Astrocyte of the hippocampus (primary cell): ENCODE measurements around the gene BABAM2.
A peak's percentile ranks its signal among the peaks of the same experiment; 100 is the strongest.
"Not testable (repeated sequence)": the region's sequence is repeated elsewhere in the genome, so short reads cannot be mapped to it uniquely, and the experiment has no call there.

Experiments used
- DNase-seq: peaks from one replicate; pipeline ENCODE4 v3.0.0; 2011; ENCODE audit warnings: low read depth, low spot score

Gene BABAM2

GRCh38 chr2:27890146-27890923 lies at the start of gene BABAM2, which contains the start of gene RBKS:
TSS of gene BABAM2 (plus strand) at chr2:27890729. CDS start at chr2:27894557, 3,828 bp downstream.
TSS of gene RBKS (minus strand) at chr2:27890387. CDS start at chr2:27890345, 42 bp downstream.
- DNase-seq, result peak; percentile 96

GRCh38 chr2:27842894-27843293 lies 47.6 kb upstream of the BABAM2 start:
- peak; percentile 58 for DNase-seq

GRCh38 chr2:27843992-27844391 lies 46.5 kb upstream of the BABAM2 start:
- no peak for DNase-seq

- DNase-seq, result peak; percentile 27
Measured at GRCh38 chr2:27844821-27845255, 45.7 kb upstream of the BABAM2 start.

GRCh38 chr2:27847333-27847732 lies 43.2 kb upstream of the BABAM2 start:
- no peak for DNase-seq

- no peak for DNase-seq
Measured at GRCh38 chr2:27849558-27850205, 40.8 kb upstream of the BABAM2 start.

GRCh38 chr2:27852691-27853090 lies 37.8 kb upstream of the BABAM2 start:
- DNase-seq, result no peak

GRCh38 chr2:27854229-27854862 lies 36.2 kb upstream of the BABAM2 start:
- no peak for DNase-seq

- peak; percentile 64 for DNase-seq
Measured at GRCh38 chr2:27855476-27855875, 35.1 kb upstream of the BABAM2 start.

- no peak for DNase-seq
Measured at GRCh38 chr2:27856386-27856785, 34.1 kb upstream of the BABAM2 start.

GRCh38 chr2:27856956-27857355 lies 33.6 kb upstream of the BABAM2 start:
- no peak for DNase-seq

- peak; percentile 86 for DNase-seq
Measured at GRCh38 chr2:27857417-27858172, 32.9 kb upstream of the BABAM2 start.

GRCh38 chr2:27860111-27860510 lies 30.4 kb upstream of the BABAM2 start:
- DNase-seq, result peak; percentile 50

GRCh38 chr2:27863146-27863545 lies 27.4 kb upstream of the BABAM2 start:
- DNase-seq, result no peak

- DNase-seq, result not testable (repeated sequence)
Measured at GRCh38 chr2:27863955-27864354, 26.6 kb upstream of the BABAM2 start.

- no peak for DNase-seq
Measured at GRCh38 chr2:27866237-27866636, 24.3 kb upstream of the BABAM2 start.

GRCh38 chr2:27869763-27870162 lies 20.8 kb upstream of the BABAM2 start:
- DNase-seq, result no peak

- peak; percentile 30 for DNase-seq
Measured at GRCh38 chr2:27870724-27871123, 19.8 kb upstream of the BABAM2 start.

GRCh38 chr2:27871802-27872201 lies 18.7 kb upstream of the BABAM2 start:
- no peak for DNase-seq

GRCh38 chr2:27873091-27873490 lies 17.4 kb upstream of the BABAM2 start:
- DNase-seq, result no peak

- DNase-seq, result peak; percentile 57
Measured at GRCh38 chr2:27875089-27875881, 15.2 kb upstream of the BABAM2 start.
